Measurements from ENCODE around the gene CACNA2D3. TPM values are rescaled to one million over a fixed set of nuclear protein-coding genes. Genes with fewer than 3 reads are reported as not detected.

Gene CACNA2D3
- total RNA-seq, 1 experiment from 2014 or later: not detected

DNA sequence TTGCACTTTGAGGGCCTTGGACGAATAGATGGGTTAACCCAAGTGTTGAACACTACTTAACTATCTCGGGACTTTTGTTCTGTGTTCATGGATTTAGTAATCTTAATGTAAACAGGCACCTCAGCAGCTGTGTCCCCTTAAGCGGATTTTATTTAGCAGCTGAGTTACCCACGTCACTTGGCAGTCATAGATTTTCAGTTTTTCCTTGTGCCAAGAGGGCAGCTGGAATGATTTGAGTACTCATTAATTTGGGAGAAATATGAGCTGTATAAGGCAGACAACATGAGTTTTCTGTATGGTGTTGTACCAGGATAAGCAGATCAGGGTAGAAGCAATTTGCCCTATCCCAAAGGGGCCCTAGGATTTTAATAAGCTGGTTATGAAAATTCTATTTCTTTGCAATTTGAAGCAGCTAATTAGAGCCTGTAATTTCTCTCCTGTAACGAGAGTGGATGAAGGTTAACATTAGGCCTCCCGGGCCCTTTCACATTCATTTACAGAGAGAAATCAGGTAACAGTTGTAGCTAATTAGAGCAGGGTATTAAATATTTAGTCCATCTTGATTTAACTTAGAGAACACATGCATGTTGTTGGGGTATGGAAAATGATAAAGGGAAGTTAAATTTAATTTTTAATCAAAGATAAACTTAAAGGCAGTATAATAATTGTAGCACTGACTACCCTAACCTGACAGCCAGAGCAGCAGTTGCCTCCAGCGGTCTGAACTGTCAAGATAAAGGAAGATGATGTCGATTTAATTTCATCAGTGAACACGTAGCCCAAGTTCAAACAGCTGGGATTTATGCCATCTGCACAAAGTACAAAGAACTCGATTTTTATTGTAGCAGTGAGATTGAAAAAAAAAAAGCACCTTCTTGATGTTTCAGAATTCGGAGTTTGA is 611.0 kb downstream of the CACNA2D3 start:
- TF ChIP-seq, protein P1, sequence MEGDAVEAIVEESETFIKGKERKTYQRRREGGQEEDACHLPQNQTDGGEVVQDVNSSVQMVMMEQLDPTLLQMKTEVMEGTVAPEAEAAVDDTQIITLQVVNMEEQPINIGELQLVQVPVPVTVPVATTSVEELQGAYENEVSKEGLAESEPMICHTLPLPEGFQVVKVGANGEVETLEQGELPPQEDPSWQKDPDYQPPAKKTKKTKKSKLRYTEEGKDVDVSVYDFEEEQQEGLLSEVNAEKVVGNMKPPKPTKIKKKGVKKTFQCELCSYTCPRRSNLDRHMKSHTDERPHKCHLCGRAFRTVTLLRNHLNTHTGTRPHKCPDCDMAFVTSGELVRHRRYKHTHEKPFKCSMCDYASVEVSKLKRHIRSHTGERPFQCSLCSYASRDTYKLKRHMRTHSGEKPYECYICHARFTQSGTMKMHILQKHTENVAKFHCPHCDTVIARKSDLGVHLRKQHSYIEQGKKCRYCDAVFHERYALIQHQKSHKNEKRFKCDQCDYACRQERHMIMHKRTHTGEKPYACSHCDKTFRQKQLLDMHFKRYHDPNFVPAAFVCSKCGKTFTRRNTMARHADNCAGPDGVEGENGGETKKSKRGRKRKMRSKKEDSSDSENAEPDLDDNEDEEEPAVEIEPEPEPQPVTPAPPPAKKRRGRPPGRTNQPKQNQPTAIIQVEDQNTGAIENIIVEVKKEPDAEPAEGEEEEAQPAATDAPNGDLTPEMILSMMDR (IDR thresholded peaks at IDR 0.05; ENCODE audit: insufficient read depth in 1 of 2, low read depth in 1 of 2, low read length in 1 of 2, severe bottlenecking in 1 of 2, unreplicated experiment in 1 of 2): no peak
- H3K36me3 Mint-ChIP-seq (ENCODE audit: insufficient read depth, unreplicated experiment): no peaks in the 10 kb centered on the region
- ChIA-PET POLR2A (no interaction called here), CTCF (no interaction called here)
- BruUV-seq (replicated peaks): no TSS peak
- no peaks in the 10 kb centered on the region for H3K27me3 Mint-ChIP-seq (ENCODE audit: insufficient read depth, unreplicated experiment)
- Histone ChIP-seq H3K9me3 (peaks cover 2% of the 10 kb centered on the region; the same call in 1 of the 2 replicates), H3K27me3 (replicated peaks; ENCODE audit: control insufficient read depth, insufficient read depth, low read length) (no peaks in the 10 kb centered on the region), H3K4me3 (ENCODE audit: low read depth, low read length) (no peak overlapping the region), H3K36me3 (ENCODE audit: control insufficient read depth, insufficient read depth, low read length) (no peaks in the 10 kb centered on the region), H3K4me1 (no peaks in the 10 kb centered on the region)
- no peak for DNase-seq
- no peak overlapping the region for H3K4me3 Mint-ChIP-seq (ENCODE audit: unreplicated experiment)
- no peaks in the 10 kb centered on the region for H3K4me1 Mint-ChIP-seq (ENCODE audit: low read depth, unreplicated experiment)
- intact Hi-C loops (cut with micrococcal nuclease; ENCODE audit: unreplicated experiment): no loop called here
- no peak overlapping the region for H3K27ac Mint-ChIP-seq (ENCODE audit: unreplicated experiment)
- H3K9me3 Mint-ChIP-seq (ENCODE audit: unreplicated experiment): peaks cover 5% of the 10 kb centered on the region

DNA sequence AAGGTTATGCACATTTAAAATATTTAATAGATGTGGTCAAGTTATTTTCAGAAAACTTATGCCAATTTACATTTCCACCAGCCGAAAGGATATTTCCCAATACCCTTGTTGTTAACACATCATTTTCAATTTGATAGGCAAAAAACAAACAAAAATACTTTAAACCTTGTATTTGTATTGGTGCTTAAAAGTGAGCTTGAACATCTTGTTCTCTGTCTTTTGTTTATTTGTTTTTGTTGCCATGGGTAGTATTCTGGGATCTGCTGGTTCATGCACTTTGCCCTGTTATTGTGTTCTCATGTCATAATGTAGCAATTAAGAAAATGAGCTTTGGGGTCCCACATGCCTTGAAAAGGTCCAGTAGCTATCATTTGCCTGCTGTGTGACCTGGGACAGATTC is 614.1 kb downstream of the CACNA2D3 start:
- TF ChIP-seq, protein P1 (IDR thresholded peaks at IDR 0.05; ENCODE audit: insufficient read depth in 1 of 2, low read depth in 1 of 2, low read length in 1 of 2, severe bottlenecking in 1 of 2, unreplicated experiment in 1 of 2): no peak
- no peaks in the 10 kb centered on the region for H3K27me3 Mint-ChIP-seq (ENCODE audit: insufficient read depth, unreplicated experiment)
- no TSS peak for BruUV-seq (replicated peaks)
- no peak for DNase-seq
- H3K9me3 Mint-ChIP-seq (ENCODE audit: unreplicated experiment): no peaks in the 10 kb centered on the region
- intact Hi-C loops (cut with micrococcal nuclease; ENCODE audit: unreplicated experiment): no loop called here
- Histone ChIP-seq H3K36me3 (ENCODE audit: control insufficient read depth, insufficient read depth, low read length) (no peaks in the 10 kb centered on the region), H3K9me3 (no peaks in the 10 kb centered on the region), H3K4me1 (no peaks in the 10 kb centered on the region), H3K4me3 (ENCODE audit: low read depth, low read length) (no peak overlapping the region), H3K27me3 (replicated peaks; ENCODE audit: control insufficient read depth, insufficient read depth, low read length) (no peaks in the 10 kb centered on the region)
- POLR2A ChIA-PET: no interaction called here
- CTCF ChIA-PET: no interaction called here
- no peak overlapping the region for H3K4me3 Mint-ChIP-seq (ENCODE audit: unreplicated experiment)
- no peaks in the 10 kb centered on the region for H3K4me1 Mint-ChIP-seq (ENCODE audit: low read depth, unreplicated experiment)
- no peak overlapping the region for H3K27ac Mint-ChIP-seq (ENCODE audit: unreplicated experiment)
- no peaks in the 10 kb centered on the region for H3K36me3 Mint-ChIP-seq (ENCODE audit: insufficient read depth, unreplicated experiment)

DNA sequence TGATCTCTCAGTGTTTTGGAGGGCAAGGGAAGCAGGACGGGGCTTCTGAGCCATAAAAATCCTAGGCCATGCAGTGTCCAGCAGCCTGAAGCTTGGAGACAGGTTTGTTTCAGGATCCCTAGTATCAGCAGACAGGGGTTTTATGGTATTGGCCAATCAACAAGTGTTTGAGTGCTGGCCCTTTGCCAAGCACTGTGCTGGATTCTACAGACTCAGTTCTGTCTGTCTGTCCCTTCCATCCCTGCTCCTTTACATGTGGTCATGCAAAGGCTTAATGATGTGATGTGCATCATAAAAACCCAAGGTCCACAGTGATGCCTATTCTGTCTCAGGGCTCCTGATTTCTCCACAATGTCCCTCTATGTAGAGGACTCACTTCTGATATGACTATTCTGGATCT is 621.4 kb downstream of the CACNA2D3 start:
- no peak overlapping the region for H3K27ac Mint-ChIP-seq (ENCODE audit: unreplicated experiment)
- no peaks in the 10 kb centered on the region for H3K36me3 ChIP-seq (ENCODE audit: control insufficient read depth, insufficient read depth, low read length)
- H3K4me1 Mint-ChIP-seq (ENCODE audit: low read depth, unreplicated experiment): no peaks in the 10 kb centered on the region
- no peaks in the 10 kb centered on the region for H3K27me3 ChIP-seq (replicated peaks; ENCODE audit: control insufficient read depth, insufficient read depth, low read length)
- no peak for DNase-seq
- no peaks in the 10 kb centered on the region for H3K4me1 ChIP-seq
- H3K9me3 Mint-ChIP-seq (ENCODE audit: unreplicated experiment): no peaks in the 10 kb centered on the region
- intact Hi-C loops (cut with micrococcal nuclease; ENCODE audit: unreplicated experiment): no loop called here
- peaks cover 3% of the 10 kb centered on the region for H3K27me3 Mint-ChIP-seq (ENCODE audit: insufficient read depth, unreplicated experiment)
- H3K36me3 Mint-ChIP-seq (ENCODE audit: insufficient read depth, unreplicated experiment): no peaks in the 10 kb centered on the region
- H3K4me3 Mint-ChIP-seq (ENCODE audit: unreplicated experiment): no peak overlapping the region
- no peak overlapping the region for H3K4me3 ChIP-seq (ENCODE audit: low read depth, low read length)
- no TSS peak for BruUV-seq (replicated peaks)
- TF ChIP-seq, protein P1 (IDR thresholded peaks at IDR 0.05; ENCODE audit: insufficient read depth in 1 of 2, low read depth in 1 of 2, low read length in 1 of 2, severe bottlenecking in 1 of 2, unreplicated experiment in 1 of 2): no peak
- POLR2A ChIA-PET: no interaction called here
- CTCF ChIA-PET: no interaction called here
- no peaks in the 10 kb centered on the region for H3K9me3 ChIP-seq

Measured in Caco-2 (cell line).